ENCODE data around the gene SRBD1.

Gene SRBD1

GRCh38 chr2:45595721-45596435 is 15.2 kb downstream of the SRBD1 start:
- DNase-seq: peak; percentile 67 to 80 (median 76)

GRCh38 chr2:45591073-45591472 is 20.0 kb downstream of the SRBD1 start:
- DNase-seq: no peak

- no peak for DNase-seq
These were observed 22.8 kb downstream of the SRBD1 start for GRCh38 chr2:45588158-45588829.

GRCh38 chr2:45586600-45586999 is 24.5 kb downstream of the SRBD1 start:
- no peak for DNase-seq

- DNase-seq: peak; percentile 70 to 88 (median 76)
These were observed 25.7 kb downstream of the SRBD1 start for GRCh38 chr2:45585267-45585861.

GRCh38 chr2:45583977-45584376 is 27.1 kb downstream of the SRBD1 start:
- peak; percentile 8 to 59 (median 48) for DNase-seq

GRCh38 chr2:45582522-45582921 is 28.5 kb downstream of the SRBD1 start:
- DNase-seq: peak in 3 of 4 experiments; percentile 13 to 48 (median 39)

- DNase-seq: peak; percentile 33 to 59 (median 50)
These were observed 32.8 kb downstream of the SRBD1 start for GRCh38 chr2:45578056-45578843.

GRCh38 chr2:45577441-45577840 is 33.6 kb downstream of the SRBD1 start:
- DNase-seq: no peak

GRCh38 chr2:45575881-45576280 is 35.2 kb downstream of the SRBD1 start:
- peak; percentile 26 to 45 (median 39) for DNase-seq

GRCh38 chr2:45572979-45573378 is 38.1 kb downstream of the SRBD1 start:
- no peak for DNase-seq

- DNase-seq: no peak
These were observed 39.1 kb downstream of the SRBD1 start for GRCh38 chr2:45571940-45572339.

GRCh38 chr2:45570671-45571334 is 40.3 kb downstream of the SRBD1 start:
- DNase-seq: no peak

- no peak for DNase-seq
These were observed 42.1 kb downstream of the SRBD1 start for GRCh38 chr2:45568935-45569334.

GRCh38 chr2:45567974-45568789 is 42.9 kb downstream of the SRBD1 start:
- DNase-seq: peak; percentile 39 to 88 (median 70)

- DNase-seq: peak in 2 of 4 experiments; percentile 8 to 31
These were observed 43.6 kb downstream of the SRBD1 start for GRCh38 chr2:45567288-45567963.

GRCh38 chr2:45559436-45559835 is 51.6 kb downstream of the SRBD1 start:
- DNase-seq: peak in 2 of 4 experiments; percentile 38 to 51

- DNase-seq: no peak
These were observed 56.3 kb downstream of the SRBD1 start for GRCh38 chr2:45554742-45555140.

GRCh38 chr2:45554073-45554741 is 56.9 kb downstream of the SRBD1 start:
- no peak for DNase-seq

GRCh38 chr2:45551862-45552261 is 59.2 kb downstream of the SRBD1 start:
- no peak for DNase-seq

Measured in suppressor macrophage (primary cell).